NCI-H2081 treated with DMSO at 0.1 percent for 48 hours (cell line): ENCODE data around the gene UBE3C.
"Not testable (repeated sequence)": the region's sequence is repeated elsewhere in the genome, so short reads cannot be mapped to it uniquely, and the experiment has no call there.

Source experiments
- DNase-seq: peaks from one replicate; lab custom pipeline; 2025; lab: John Stamatoyannopoulos, UW

The UBE3C gene

GRCh38 chr7:157271991-157272324 lies 133.2 kb downstream of the UBE3C start:
- no peak for DNase-seq

- no peak for DNase-seq
Observed at GRCh38 chr7:157272351-157273207, 133.9 kb downstream of the UBE3C start.

GRCh38 chr7:157273208-157274093 lies 134.7 kb downstream of the UBE3C start:
- DNase-seq: no peak

- not testable (repeated sequence) for DNase-seq
Observed at GRCh38 chr7:157274094-157274634, 135.4 kb downstream of the UBE3C start.

GRCh38 chr7:157274991-157275427 lies 136.3 kb downstream of the UBE3C start:
- DNase-seq: no peak

GRCh38 chr7:157276091-157276561 lies 137.4 kb downstream of the UBE3C start:
- DNase-seq: no peak

GRCh38 chr7:157276731-157277562 lies 138.2 kb downstream of the UBE3C start:
- no peak for DNase-seq

GRCh38 chr7:157277568-157277967 lies 138.8 kb downstream of the UBE3C start:
- not testable (repeated sequence) for DNase-seq

GRCh38 chr7:157278167-157278790 lies 139.6 kb downstream of the UBE3C start:
- DNase-seq: no peak

- no peak for DNase-seq
Observed at GRCh38 chr7:157278791-157279724, 140.3 kb downstream of the UBE3C start.

GRCh38 chr7:157279741-157280215 lies 141.1 kb downstream of the UBE3C start:
- no peak for DNase-seq

GRCh38 chr7:157280216-157280841 lies 141.6 kb downstream of the UBE3C start:
- no peak for DNase-seq

GRCh38 chr7:157281221-157281998 lies 142.7 kb downstream of the UBE3C start:
- DNase-seq: no peak

- no peak for DNase-seq
Observed at GRCh38 chr7:157282141-157282801, 143.5 kb downstream of the UBE3C start.

GRCh38 chr7:157284229-157285014 lies 145.7 kb downstream of the UBE3C start:
- DNase-seq: no peak

GRCh38 chr7:157291404-157292080 lies 152.8 kb downstream of the UBE3C start:
- no peak for DNase-seq

- DNase-seq: no peak
Observed at GRCh38 chr7:157292258-157292657, 153.5 kb downstream of the UBE3C start.
